SHP77 treated with DMSO at 0.1 percent for 48 hours (cell line): ENCODE results near the gene NDUFB10.

ENCODE experiments used
- DNase-seq: peaks from one replicate; lab custom pipeline; 2025; lab: John Stamatoyannopoulos, UW

Gene NDUFB10

DNA sequence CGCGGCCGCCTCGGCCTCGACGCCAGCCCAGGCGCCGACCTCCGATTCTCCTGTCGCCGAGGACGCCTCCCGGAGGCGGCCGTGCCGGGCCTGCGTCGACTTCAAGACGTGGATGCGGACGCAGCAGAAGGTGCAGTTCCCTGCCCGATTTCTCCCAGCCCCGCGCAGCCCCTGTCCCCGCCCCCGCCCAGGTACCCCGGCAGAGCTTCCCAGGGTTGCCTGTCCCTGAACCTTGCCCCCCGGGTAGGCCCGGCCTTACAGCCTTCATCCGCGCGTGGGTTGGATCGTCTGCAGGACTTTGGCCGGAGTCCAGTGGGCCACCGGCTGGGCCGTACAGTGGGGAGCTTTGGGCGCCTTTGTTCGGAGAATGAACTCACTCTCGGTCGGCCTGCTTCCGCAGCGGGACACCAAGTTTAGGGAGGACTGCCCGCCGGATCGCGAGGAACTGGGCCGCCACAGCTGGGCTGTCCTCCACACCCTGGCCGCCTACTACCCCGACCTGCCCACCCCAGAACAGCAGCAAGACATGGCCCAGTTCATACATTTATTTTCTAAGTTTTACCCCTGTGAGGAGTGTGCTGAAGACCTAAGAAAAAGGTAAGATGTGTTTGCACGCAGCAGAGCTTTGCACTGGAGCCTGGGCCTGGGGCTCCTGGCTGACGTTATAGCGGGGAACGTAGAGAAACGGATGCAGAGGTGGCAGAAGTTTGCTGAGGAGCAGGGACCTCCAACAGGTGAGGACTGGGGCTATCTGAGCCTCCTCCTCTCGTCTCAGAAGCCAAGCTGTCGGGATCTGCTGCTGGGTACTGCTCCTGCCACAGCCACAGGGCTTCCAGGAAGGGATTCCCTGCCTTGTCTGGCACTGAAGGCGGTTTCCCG lies 25.2 kb downstream of the NDUFB10 start:
- DNase-seq = no peak

DNA sequence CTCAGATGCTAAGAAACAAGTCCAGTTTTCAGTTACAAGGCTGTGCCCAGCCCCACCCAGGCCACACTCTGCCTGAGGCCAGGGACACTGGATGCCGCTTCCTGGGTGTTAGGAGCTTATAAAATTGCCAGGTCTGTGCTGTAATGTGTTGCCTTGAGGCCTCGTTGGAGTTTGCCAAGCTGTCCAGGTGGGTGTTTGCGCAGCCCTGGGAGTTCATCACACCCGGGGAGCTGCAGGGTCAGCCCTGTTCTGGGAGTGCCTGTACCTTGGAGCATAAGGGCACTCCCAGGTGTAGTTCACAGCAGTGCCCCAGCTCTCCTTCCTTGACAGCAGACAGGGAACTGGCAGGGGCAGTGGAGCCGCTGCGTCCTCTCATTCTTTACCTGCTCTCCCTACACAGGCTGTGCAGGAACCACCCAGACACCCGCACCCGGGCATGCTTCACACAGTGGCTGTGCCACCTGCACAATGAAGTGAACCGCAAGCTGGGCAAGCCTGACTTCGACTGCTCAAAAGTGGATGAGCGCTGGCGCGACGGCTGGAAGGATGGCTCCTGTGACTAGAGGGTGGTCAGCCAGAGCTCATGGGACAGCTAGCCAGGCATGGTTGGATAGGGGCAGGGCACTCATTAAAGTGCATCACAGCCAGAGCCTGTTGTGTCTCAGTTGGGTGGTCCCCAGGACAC lies 26.3 kb downstream of the NDUFB10 start:
- DNase-seq = no peak

DNA sequence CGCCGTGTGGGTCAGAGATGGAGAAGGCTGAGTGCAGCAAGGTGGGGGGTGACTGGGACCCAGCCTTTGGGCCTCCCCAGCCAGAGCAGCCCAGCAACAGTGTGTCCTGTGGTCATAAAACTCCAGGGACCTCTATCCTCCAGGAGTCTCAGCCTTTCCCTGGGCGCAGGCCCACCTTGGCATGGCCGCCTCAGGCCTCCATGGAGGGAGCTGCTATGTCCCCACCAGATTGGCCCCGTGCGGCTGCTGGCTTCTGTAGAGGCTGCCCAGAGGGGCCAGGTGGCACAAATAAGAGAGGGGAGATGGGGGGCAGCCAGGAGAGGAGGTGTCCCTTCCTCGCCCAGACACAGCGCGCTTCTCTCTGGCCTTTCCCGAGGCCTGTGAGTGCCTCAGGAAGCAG lies 27.9 kb downstream of the NDUFB10 start:
- DNase-seq = no peak

DNA sequence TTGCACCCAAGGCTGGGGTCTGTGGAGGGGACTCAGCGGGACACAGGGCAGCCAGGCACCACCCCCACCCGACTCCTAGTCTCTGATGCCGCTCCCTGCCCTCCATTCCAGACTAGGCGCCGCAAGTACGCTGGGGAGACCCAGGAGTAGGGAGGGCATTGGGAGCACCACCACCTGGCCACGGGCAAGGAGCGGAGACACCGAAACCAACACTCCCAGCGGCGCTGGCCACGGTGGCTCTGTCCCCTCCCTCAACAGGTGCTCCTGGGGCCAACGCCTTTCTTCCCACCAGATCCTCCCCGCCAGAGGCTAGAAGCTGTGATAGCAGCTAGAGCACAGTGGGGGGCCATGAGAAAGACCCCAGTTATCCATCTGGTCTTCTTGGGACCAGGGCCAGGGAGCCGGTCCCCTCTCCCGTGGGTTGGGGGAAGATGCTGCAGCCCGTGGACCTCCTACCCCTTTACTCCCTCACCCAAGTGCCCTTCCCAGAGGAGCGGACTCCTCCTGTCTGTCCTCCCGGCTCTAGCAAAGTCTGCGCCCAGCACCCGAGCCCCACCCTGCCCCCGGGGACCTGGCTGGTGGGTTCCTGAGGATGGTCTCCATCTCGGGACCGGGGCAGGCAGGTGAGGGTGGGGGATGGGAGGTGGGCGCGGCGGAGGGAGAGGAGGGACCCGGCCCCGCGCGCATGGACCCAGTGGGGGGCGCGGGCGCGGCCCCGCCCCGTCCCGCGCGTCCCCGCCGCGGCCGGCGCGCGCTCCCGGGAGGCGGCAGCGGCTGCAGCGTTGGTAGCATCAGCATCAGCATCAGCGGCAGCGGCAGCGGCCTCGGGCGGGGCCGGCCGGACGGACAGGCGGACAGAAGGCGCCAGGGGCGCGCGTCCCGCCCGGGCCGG lies 30.1 kb downstream of the NDUFB10 start, which contains the start of gene SYNGR3:
TSS of gene SYNGR3 (plus strand) at position 762 of the 892 bp plus-strand sequence. CDS start 133 bp downstream, outside the sequence.
- DNase-seq = no peak

DNA sequence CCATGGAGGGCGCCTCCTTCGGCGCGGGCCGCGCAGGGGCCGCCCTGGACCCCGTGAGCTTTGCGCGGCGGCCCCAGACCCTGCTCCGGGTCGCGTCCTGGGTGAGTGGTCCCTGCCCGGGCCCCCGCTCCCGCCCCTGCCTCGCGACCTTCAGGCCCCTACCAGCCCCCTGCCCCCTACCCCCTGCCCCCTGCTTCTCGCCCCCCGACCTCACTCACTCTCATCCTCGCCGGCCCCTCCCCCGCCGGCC lies 30.7 kb downstream of the NDUFB10 start:
- DNase-seq = no peak

DNA sequence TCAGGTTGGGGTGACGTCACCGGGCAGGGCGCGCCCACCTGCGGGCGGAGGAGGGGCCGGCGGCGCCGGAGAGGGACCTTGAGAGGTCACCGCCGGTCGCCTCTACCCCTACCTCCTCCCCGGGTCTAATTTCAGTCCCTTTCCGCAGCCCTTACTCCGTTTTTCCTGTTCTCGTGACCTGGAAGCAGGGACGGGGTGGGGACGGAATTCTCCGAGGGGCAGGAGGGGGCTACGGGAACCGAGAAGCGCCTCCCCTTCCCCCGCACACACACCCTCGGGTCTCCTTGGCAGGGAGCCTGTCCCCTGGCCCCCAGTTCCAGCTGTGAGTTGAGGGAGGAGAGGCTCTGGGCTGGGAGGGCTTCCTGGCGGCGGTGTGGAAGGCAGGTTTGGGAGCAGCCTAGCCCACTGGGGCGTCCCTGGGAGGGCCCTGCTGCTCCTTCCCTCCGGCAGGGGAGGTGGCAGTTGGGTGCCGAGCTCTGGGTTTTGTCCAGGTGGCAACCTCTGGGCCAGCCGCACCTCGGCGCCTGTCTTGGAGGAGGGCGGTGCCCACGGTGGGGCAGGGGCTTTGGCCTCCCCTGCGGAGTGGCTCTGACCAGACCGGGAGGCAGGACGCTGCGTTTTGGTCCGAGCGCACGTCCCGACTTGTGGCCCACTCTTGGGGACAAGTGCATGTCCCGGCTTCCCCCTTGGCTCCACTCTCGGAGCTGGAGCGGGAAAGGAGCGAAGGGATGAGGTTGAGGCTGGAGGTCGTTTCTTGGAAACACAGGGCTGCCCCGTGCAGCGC lies 31.2 kb downstream of the NDUFB10 start:
- DNase-seq = no peak

DNA sequence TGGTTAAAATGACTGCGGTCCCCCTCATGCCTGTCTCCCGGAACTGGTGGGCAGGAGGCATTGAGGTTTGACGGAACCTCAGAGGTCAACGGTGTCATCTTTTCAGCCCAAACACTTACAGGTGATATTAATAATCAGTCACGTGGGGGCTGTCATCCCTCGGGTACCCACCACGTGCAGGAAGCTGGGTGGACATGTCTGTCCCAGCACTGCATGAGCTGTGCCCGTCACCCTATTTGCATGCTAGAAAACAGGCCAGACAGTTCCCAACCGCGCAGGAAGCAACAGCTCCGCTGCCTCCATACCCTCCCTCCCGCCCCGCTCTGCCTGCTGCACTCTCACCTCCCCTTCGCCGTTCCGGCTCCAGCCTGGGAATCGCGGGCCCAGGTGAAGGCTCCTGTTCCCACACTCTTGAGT lies 31.8 kb downstream of the NDUFB10 start:
- no peak for DNase-seq

DNA sequence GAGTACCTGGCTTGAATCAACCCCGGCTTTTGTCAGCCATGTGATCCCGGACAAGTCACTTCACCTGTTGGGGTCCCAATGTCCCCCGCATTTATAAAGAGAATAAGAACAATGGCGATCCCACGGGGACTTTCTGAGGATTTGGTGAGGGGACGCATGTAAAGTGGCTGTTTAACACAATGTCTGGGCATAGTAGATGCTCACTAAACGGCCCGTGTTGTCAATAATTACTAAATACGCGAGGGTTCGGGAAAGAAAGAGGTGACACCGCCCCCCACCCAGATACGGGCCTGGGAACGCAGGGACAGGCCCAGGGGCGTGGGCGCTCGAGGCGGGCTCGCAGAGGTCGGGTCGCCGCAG lies 32.2 kb downstream of the NDUFB10 start:
- DNase-seq = no peak

DNA sequence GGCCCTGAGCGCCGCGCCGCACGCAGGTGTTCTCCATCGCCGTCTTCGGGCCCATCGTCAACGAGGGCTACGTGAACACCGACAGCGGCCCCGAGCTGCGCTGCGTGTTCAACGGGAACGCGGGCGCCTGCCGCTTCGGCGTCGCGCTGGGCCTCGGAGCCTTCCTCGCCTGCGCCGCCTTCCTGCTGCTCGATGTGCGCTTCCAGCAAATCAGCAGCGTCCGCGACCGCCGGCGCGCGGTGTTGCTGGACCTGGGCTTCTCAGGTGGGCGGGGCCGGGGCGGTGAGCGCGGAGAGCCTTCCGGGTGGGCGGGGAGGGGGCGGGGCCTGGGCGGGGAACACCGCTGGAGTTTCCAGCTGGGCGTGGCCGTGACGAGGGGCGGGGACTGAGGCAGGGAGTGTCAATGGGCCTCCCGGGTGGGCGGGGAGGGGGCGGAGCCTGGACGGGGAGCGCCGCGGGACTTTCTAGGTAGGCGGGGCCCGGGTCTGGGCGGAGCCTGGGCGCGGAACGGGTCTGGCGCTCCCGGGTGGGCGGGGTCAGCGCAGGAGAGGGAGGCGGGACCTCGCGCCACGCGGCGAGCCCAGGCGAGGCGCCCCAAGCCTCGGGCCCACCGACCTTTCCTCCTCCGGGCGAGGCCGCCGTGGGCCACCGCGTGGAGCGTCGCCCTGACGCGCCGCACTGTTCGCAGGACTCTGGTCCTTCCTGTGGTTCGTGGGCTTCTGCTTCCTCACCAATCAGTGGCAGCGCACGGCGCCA lies 32.8 kb downstream of the NDUFB10 start:
- DNase-seq = no peak

DNA sequence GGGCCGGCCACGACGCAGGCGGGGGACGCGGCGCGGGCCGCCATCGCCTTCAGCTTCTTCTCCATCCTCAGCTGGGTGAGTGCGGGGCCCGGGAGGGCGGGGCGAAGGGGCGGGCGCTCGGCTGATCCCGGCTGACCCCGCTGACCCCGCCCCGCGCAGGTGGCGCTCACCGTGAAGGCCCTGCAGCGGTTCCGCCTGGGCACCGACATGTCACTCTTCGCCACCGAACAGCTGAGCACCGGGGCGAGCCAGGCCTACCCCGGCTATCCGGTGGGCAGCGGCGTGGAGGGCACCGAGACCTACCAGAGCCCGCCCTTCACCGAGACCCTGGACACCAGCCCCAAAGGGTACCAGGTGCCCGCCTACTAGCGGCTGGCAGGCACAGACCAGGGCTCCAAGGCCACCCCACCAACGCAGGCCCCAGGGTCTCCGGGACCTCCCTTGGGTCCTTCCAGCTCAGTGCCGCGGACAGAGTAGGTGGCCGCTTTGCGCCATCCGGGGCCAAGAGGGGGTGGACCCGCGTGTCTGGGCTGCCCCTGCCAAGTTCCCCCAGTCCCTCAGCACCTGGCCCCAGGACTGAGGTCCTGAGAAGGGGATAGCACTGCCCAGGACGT lies 33.5 kb downstream of the NDUFB10 start:
- DNase-seq = no peak

DNA sequence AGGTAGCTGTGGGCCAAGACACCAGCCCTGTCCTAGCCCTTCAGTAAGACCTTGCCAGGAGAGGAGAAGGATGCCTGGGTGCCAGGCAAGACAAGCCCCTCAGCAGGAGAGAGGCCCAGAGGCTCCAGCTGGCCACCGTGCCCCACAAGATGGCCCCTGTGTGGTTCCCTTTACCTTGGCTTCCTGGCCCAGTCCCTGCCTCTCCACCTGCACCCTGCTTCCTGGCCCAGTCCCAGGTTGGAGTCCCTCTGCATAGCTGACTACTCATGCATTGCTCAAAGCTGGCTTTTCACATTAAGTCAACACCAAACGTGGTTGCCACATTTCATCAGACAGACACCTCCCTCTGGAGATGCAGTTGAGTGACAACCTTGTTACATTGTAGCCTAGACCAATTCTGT lies 34.4 kb downstream of the NDUFB10 start:
- no peak for DNase-seq

DNA sequence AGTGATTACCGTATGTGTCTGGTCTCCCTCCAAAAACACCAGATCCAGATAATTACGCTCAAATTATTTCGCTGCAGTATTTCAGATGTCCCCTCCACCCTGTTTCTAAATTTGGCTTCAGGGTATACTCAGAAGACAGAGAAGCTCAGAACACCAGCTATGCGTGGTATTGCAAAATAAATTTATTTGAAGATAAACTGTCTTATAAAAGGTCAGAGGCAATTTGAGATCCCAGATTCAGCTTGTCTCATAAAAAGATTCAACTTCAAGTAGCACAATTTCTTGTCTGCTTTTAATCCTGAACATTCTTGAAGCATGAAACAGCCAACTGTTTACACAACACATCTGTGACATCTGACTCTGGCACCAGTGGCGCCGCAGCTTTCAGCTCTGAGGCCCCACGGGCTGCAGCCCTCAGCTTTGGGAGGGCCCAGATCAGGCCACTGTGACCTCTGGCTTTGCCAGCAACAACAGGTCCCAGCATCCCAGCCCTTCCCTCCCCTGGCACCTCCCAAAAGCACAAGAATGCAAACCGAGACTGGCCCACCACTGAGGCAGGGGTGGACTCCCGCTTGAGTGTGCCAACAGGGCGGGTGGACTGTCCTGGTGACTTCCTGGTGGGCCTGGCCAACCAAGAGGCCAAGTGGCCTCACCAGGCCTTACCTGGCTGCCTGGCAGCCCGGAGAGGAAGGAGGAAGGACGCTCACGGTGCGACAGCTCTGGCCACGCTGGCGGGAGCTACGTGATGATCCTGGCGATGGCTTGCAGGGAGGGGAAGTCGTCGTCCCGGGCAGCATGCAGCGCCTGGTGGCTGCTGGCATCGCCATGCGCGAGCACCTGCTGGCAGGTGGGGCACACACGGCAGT lies 38.4 kb downstream of the NDUFB10 start:
- DNase-seq = no peak

DNA sequence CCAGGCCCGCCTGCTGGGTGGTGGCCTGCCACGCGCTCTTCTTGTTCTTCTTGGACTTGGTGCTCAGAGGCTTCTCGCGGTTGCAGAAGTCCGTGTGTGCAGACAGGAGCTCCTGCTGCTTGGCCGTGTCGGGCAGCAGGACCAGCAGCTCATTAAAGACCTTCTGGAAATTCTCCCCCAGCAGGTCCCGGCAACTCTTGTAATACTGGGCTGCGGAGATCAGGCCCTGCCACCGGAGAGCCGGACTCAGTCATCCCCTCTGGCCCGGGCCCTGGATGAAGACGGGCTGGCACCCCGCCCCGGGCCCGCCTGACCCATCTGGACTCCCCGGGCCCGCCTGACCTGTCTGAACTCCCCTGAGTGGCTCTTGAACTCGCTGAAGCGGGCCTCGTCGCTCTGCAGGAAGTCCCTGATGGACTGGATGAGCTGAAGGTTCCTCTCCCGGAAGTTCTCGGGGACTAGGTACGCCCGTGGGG lies 39.1 kb downstream of the NDUFB10 start:
- no peak for DNase-seq

DNA sequence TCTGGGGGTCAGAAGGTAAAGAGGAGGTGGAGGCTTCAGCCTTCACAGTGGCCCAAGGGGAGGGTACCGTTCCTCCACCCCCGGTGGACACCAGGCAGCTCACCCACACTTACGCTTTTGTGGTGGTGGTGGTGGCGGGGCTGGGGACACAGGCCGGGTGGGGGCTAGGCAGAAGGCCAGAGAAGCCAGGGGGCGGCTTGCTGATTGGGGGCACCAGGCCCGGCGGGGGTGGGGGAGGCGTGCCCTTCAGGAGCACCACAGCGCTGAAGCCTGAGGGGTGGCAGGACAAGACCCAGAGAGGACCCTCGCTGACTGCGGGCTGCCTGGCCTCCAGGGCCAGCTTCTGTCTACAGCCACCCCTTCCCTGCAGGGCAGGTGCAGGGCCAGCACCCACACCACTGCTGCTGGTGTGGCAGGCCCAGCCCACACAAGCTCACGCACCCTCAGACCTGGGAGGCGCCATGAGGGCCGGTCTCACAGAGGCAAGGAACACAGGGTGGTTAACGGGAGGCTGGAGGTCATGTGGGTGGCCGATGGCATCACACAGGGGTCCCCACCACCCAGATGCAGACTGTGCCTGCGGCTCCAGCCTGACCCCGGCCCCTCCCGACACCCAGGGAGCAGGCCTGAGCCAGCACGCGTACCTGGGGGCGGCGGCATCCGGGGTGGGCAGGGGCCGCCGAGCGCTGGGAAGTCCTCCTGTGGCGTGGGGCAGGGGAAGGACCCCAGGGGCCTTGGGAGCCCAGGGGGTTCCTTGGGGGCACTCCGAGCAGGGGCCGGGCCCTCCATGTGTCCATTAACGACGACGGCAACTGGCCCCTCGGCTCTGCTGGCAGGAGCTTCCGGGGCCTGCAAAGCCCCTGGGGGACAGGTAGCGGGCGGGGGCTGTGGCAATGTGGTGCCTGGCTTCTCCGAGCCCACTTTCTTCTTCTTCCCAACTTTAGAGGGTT lies 39.8 kb downstream of the NDUFB10 start:
- no peak for DNase-seq

DNA sequence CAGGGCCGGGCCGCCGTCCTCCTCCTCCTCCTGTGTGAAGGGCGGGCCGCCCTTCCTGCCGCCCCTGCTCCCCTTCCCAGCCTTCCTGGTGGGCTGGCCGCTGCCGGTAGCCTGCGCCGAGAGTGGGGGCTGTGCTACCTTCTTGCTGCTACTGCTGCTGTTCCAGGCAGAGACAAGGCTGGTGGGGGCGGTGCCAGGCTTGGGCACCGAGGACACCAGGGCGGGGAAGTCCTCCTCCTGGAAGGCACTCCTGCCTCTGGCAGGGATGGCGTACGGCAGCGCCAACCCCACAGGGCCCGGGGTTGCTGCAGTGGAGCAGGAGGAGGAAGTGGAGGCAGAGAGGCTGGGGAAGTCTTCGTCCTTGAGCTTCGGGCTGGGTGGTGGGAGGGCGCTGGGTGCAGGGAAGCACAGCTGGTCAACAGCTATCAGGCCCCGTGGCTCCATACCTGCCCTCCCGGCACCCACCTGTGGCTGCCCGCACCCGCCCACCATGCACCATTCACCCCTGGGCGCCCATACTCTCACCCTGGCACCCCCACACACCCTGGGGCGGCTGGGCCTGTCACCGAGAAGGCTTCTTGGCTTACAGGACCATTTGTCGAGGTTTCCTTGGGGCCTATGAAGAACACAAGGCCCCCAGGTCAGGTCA lies 40.7 kb downstream of the NDUFB10 start:
- DNase-seq = no peak

DNA sequence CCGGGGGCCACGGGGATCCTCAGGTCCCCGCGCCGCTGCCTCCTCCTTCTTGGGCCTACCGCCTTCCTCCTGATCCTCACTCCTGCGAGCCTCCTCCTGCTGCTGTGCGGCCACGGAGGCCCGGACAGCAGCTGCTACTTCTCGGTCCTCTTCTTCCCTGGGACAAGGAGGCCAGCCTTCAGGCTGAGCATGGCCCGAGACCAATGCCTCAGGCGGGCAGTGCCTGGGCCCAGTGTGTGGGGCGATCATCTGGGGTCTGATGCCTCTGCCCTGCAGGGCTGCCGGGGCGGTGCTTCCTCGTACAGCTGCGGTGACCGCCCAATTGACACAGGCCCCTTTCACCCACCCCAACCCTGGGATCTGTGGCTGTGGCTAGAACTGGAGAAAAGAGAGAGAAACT lies 41.7 kb downstream of the NDUFB10 start:
- DNase-seq = no peak

DNA sequence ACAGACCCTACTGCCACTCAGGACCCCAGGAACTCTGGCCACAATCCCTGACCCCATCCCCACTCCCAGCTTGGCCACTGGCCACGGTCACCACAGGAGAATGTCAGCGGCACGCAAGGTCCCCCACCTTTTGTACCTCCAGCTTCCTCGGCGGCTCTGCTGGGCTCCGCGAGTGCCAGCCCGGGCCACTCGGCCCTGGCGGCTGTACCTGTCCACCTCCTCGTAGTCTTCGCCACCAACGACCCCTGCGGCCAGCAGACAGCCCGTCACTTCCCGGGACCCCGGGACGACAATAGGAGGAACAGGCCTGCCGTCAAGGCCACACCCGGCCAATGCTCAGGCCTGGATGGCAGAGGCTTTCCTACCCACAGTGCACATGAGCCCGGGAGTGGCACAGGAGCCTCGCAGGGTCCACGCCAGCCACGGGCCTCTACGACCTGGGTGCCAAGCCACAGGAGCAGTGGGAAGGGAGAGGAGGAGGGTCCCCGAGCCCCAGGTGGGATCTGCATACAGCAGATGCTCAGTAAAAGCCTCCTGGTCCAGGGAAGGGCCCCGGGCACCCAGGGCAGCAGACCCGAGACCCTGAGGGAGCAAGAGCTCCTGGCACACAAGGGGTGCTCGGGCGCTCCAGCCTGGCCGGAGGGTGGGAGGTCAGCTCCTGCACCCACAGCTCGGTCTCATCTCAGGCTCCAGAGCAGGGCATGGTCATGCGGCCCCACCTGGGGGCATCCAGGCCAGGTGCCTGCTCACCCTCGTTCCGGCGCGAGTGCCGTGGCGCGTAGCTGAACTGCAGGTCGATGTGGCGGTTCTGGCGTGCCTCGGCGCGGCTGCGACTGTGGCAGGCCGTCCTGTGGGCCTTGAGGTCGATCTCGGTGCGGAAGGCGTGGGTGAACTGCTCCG lies 42.4 kb downstream of the NDUFB10 start:
- DNase-seq = no peak
